ENCODE results near the gene MCTP2.

GRCh38 chr15:94287794-94288246, 56.5 kb downstream of the MCTP2 start:
- no peak for TF ChIP-seq CTCF (IDR thresholded peaks at IDR 0.05)
- no peak for TF ChIP-seq EP300 (IDR thresholded peaks at IDR 0.05)
- no peak for TF ChIP-seq POLR2A (IDR thresholded peaks at IDR 0.05)
- no peak for TF ChIP-seq POLR2AphosphoS5 (IDR thresholded peaks at IDR 0.05)
